AG10803 (cell line): ENCODE data around the gene CA10.

Experiments
- DNase-seq: peaks from one replicate; pipeline ENCODE4 v3.0.0; 2010; ENCODE audit warnings: low read depth
- H3K4me3 ChIP-seq: 2 replicates; pipeline ENCODE4 v1.5.1; 2011; ENCODE audit warnings: mild to moderate bottlenecking, low read length, control low read depth
- CTCF ChIP-seq: conservative IDR thresholded peaks from 2 replicates; pipeline ENCODE4 v1.5.1; 2011; ENCODE audit warnings: mild to moderate bottlenecking, low read length, control low read depth, inconsistent platforms

Gene CA10

GRCh38 chr17:52170963-52171572 is 12.6 kb upstream of the CA10 start:
- DNase-seq, result no peak
- TF ChIP-seq CTCF, result peak; percentile 11; the same call in 1 of the 2 replicates
- H3K4me3 ChIP-seq, result no peak overlapping the region

GRCh38 chr17:52160136-52160567 is 1.6 kb upstream of the CA10 start:
- no peak overlapping the region for H3K4me3 ChIP-seq
- DNase-seq, result no peak
- no peak for TF ChIP-seq CTCF

GRCh38 chr17:52159246-52160135 is 977 bp upstream of the CA10 start:
- no peak overlapping the region for H3K4me3 ChIP-seq
- DNase-seq, result no peak
- TF ChIP-seq CTCF, result no peak

GRCh38 chr17:52157603-52158449 is 688 bp downstream of the CA10 start:
- no peak overlapping the region for H3K4me3 ChIP-seq
- TF ChIP-seq CTCF, result no peak
- no peak for DNase-seq

GRCh38 chr17:52156576-52157570 is 1.6 kb downstream of the CA10 start:
- no peak for TF ChIP-seq CTCF
- no peak for DNase-seq
- H3K4me3 ChIP-seq, result no peak overlapping the region

- TF ChIP-seq CTCF, result no peak
- DNase-seq, result no peak
- no peak overlapping the region for H3K4me3 ChIP-seq
Observed at GRCh38 chr17:52155301-52155700, 3.2 kb downstream of the CA10 start.
